A549 (cell line): ENCODE results near the gene IFT43.

ENCODE experiments used
- CHD4 ChIP-seq: fragments of 200-600 bp; sonication (generic); IDR thresholded peaks from 2 replicates; pipeline ENCODE4 v1.6.1; 2016; ENCODE audit warnings: antibody characterized with exemption, mild to moderate bottlenecking, borderline replicate concordance
- POLR2A ChIP-seq: IDR thresholded peaks from 2 replicates; pipeline ENCODE4 v1.6.1; 2012; ENCODE audit warnings: mild to moderate bottlenecking, low read length
- TF ChIP-seq, protein P1 (sequence below): fragments of >200 bp; sonication (Bioruptor Twin); formaldehyde crosslinking; IDR thresholded peaks from 3 replicates; pipeline ENCODE4 v1.5.1; 2016
- TF ChIP-seq, protein P2 (sequence below): fragments of 200-600 bp; sonication (generic); IDR thresholded peaks from 2 replicates; pipeline ENCODE4 v1.6.1; 2016; ENCODE audit warnings: antibody characterized with exemption, mild to moderate bottlenecking, moderate library complexity

DNA sequence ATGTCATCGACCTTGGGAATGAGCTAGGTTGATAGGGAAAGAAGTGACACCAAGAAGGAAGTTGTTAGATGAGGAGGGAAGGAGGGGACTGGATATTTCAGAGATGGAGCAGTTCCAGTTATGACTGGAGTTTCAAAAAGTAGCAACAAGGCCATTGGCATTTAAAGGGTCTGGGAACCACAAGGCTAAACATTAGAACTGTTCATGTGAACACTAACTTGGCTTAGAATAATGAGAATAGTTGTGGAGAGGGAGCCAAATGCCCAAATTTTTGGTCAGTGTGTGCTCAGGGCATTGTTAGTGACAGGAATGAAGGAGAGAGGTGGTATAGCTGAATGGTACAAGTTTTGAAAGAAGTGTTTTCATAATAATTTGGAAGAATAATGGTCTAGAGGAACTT, 16.8 kb downstream of the IFT43 start:
- TF ChIP-seq, protein P1, sequence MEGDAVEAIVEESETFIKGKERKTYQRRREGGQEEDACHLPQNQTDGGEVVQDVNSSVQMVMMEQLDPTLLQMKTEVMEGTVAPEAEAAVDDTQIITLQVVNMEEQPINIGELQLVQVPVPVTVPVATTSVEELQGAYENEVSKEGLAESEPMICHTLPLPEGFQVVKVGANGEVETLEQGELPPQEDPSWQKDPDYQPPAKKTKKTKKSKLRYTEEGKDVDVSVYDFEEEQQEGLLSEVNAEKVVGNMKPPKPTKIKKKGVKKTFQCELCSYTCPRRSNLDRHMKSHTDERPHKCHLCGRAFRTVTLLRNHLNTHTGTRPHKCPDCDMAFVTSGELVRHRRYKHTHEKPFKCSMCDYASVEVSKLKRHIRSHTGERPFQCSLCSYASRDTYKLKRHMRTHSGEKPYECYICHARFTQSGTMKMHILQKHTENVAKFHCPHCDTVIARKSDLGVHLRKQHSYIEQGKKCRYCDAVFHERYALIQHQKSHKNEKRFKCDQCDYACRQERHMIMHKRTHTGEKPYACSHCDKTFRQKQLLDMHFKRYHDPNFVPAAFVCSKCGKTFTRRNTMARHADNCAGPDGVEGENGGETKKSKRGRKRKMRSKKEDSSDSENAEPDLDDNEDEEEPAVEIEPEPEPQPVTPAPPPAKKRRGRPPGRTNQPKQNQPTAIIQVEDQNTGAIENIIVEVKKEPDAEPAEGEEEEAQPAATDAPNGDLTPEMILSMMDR = no peak
- TF ChIP-seq CHD4 = no peak
- TF ChIP-seq POLR2A = no peak
- TF ChIP-seq, protein P2, sequence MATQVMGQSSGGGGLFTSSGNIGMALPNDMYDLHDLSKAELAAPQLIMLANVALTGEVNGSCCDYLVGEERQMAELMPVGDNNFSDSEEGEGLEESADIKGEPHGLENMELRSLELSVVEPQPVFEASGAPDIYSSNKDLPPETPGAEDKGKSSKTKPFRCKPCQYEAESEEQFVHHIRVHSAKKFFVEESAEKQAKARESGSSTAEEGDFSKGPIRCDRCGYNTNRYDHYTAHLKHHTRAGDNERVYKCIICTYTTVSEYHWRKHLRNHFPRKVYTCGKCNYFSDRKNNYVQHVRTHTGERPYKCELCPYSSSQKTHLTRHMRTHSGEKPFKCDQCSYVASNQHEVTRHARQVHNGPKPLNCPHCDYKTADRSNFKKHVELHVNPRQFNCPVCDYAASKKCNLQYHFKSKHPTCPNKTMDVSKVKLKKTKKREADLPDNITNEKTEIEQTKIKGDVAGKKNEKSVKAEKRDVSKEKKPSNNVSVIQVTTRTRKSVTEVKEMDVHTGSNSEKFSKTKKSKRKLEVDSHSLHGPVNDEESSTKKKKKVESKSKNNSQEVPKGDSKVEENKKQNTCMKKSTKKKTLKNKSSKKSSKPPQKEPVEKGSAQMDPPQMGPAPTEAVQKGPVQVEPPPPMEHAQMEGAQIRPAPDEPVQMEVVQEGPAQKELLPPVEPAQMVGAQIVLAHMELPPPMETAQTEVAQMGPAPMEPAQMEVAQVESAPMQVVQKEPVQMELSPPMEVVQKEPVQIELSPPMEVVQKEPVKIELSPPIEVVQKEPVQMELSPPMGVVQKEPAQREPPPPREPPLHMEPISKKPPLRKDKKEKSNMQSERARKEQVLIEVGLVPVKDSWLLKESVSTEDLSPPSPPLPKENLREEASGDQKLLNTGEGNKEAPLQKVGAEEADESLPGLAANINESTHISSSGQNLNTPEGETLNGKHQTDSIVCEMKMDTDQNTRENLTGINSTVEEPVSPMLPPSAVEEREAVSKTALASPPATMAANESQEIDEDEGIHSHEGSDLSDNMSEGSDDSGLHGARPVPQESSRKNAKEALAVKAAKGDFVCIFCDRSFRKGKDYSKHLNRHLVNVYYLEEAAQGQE = no peak
